Forelimb muscle (tissue), 1 donor: ENCODE results near the gene STK35. TPM values are rescaled to one million over a fixed set of nuclear protein-coding genes. Genes with fewer than 3 reads are reported as not detected.
"Not testable (repeated sequence)": the region's sequence is repeated elsewhere in the genome, so short reads cannot be mapped to it uniquely, and the experiment has no call there.

ENCODE experiments used
- DNase-seq: peaks from one replicate; pipeline ENCODE4 v3.0.0-alpha.2; 2013; ENCODE audit warnings: low read depth
- polyA plus RNA-seq: library from polyadenylated mRNA; unstranded; fragments of 120-200 nt; gene quantifications from one replicate; pipeline ENCODE4 v1.2.1, GENCODE V29; 2013; ENCODE audit not compliant: insufficient read length

Gene STK35
- polyA plus RNA-seq, 1 donor: 6.9 TPM

DNA sequence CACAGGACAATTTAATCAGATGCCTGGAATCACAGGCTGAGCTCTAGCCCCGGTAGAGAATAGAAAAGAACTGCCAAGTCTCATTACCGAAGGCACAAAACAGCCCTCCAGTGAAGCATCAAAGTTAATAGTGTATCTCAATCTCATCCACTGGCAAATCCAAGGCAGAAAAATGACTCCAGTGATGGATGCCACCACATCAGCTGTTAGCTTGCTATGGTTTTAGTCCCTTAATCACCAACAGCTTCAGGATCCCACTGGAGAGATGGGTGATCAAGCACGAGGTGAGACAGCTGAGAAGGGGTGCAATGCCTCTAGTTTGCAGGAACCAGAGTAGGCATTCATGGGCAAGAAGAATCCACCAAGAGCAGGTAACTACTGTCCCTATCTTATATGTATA, 81.8 kb downstream of the STK35 start:
- DNase-seq: no peak

DNA sequence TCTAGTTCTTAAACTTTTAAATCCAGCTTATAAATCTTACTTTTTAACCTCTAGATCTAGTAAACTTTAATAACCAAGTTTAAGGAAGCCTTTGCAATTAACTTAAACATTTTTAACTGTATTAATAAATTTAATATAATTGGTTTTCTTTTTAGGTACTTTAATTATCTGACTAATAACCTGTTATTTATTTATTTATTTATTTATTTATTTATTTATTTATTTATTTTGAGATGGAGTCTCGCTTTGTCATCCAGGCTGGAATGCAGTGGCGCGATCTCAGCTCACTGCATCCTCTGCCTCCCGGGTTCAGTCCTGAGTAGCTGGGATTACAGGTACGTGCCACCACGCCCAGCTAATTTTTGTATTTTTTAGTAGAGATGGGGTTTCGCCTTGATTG, 83.3 kb downstream of the STK35 start:
- not testable (repeated sequence) for DNase-seq

DNA sequence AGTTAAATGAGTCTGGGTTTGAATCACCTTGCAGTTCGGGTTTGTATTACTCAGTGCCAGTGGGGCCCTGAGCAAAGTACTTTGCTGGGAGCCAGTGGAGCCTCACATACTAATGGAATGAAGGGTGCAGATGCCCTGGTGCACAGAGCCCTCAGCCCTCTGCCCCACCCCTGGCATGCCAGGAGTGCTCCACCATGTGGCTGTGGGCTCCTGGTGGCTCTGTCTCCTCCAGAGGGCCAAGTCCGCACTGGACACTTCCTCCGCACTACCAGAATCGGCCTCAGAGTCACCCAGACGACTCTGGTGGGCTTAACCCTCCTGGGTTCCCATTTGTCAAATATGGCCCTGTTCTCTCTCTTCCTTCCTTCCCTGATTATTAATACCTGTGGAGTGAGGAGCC, 94.0 kb downstream of the STK35 start:
- DNase-seq: no peak

DNA sequence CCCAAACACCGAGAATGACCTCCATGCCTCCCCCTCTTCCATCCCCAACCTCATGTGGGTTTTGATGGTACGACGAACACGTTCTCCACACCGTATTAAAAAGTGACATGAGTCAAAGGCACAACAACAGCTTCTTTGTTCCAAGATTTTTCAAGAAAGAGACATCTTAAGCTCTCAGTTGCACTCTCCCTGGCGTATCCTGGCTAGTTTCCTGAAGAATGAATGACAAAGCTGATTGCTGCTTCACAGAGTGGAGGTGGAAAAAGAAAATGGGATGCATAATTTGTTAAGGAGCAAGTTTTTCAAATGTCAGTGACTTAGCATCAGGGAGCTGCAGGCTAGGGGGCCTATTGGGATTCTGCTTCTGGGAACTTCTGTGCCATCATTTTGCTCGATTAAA, 95.5 kb downstream of the STK35 start:
- DNase-seq: no peak

Other genes with a start within 250 kb of the STK35 start
- gene SIRPA, start 206.4 kb upstream of the STK35 start, polyA plus RNA-seq: 29.2 TPM
- not detected for gene PDYN, start 107.8 kb upstream of the STK35 start, polyA plus RNA-seq
- gene TGM3, start 194.2 kb downstream of the STK35 start, polyA plus RNA-seq: 0.25 TPM